Hepatocyte (in vitro differentiated cells): ENCODE data around the gene ARFGEF3. TPM values are rescaled to one million over a fixed set of nuclear protein-coding genes. Genes with fewer than 3 reads are reported as not detected.

Experiments
- DNase-seq: peaks from one replicate; pipeline ENCODE4 v3.0.0-alpha.2; 2016; ENCODE audit warnings: low spot score
- H2AFZ ChIP-seq: fragments of 200-600 bp; sonication (generic); 2 replicates; pipeline ENCODE4 v1.6.0; 2016; ENCODE audit warnings: antibody characterized with exemption, mild to moderate bottlenecking
- H3K27ac ChIP-seq: fragments of 200-600 bp; sonication (generic); 2 replicates; pipeline ENCODE4 v1.5.1; 2016; ENCODE audit warnings: mild to moderate bottlenecking
- H3K27me3 ChIP-seq: fragments of 200-600 bp; sonication (generic); 2 replicates; pipeline ENCODE4 v1.6.1; 2016
- H3K36me3 ChIP-seq: fragments of 200-600 bp; sonication (generic); replicated peaks from 2 replicates; pipeline ENCODE4 v1.5.1; 2016; ENCODE audit warnings: low read depth; ENCODE audit not compliant: insufficient read depth
- H3K4me1 ChIP-seq: fragments of 200-600 bp; sonication (generic); 2 replicates; pipeline ENCODE4 v1.5.1; 2016; ENCODE audit warnings: mild to moderate bottlenecking, moderate library complexity; ENCODE audit not compliant: insufficient read depth
- H3K4me2 ChIP-seq: fragments of 200-600 bp; sonication (generic); 2 replicates; pipeline ENCODE4 v1.6.0; 2016
- H3K4me3 ChIP-seq: fragments of 200-600 bp; sonication (generic); 2 replicates; pipeline ENCODE4 v1.5.1; 2016; ENCODE audit warnings: mild to moderate bottlenecking
- H3K79me2 ChIP-seq: fragments of 200-600 bp; sonication (generic); 2 replicates; pipeline ENCODE4 v1.6.0; 2017; ENCODE audit warnings: mild to moderate bottlenecking
- H3K9me2 ChIP-seq: fragments of 200-600 bp; sonication (generic); replicated peaks from 2 replicates; pipeline ENCODE4 v1.6.0; 2017; ENCODE audit warnings: mild to moderate bottlenecking; ENCODE audit not compliant: insufficient read depth
- H3K9me3 ChIP-seq: fragments of 200-600 bp; sonication (generic); 2 replicates; pipeline ENCODE4 v1.5.1; 2016; ENCODE audit warnings: low read depth, mild to moderate bottlenecking
- H4K20me1 ChIP-seq: fragments of 200-600 bp; sonication (generic); 2 replicates; pipeline ENCODE4 v1.6.0; 2016; ENCODE audit warnings: mild to moderate bottlenecking; ENCODE audit not compliant: insufficient read depth, poor library complexity, severe bottlenecking
- EZH2 ChIP-seq: fragments of 200-600 bp; sonication (generic); IDR thresholded peaks from 2 replicates; pipeline ENCODE4 v1.6.1; 2016; ENCODE audit warnings: antibody characterized with exemption, mild to moderate bottlenecking, borderline replicate concordance
- EZH2phosphoT487 ChIP-seq: fragments of 200-600 bp; sonication (generic); IDR thresholded peaks from one replicate; pipeline ENCODE4 v1.6.1; 2018; ENCODE audit warnings: antibody characterized with exemption, mild to moderate bottlenecking, low read depth, moderate library complexity; ENCODE audit not compliant: unreplicated experiment, severe bottlenecking
- WGBS: methylation state at CpG from one replicate; pipeline ENCODE4 v1.1.6; 2016; ENCODE audit warnings: low lambda C conversion rate; ENCODE audit errors: missing lambda C conversion rate; 5-methylcytosine and 5-hydroxymethylcytosine counted together
- polyA plus RNA-seq: library from polyadenylated mRNA; unstranded; fragments of >200 nt; fragmentation: Nextera tagmentation; extraction: Ambion mirVana; gene quantifications from 2 replicates; pipeline ENCODE4 v1.2.1, GENCODE V29; 2016
- total RNA-seq: library from RNA; depleted of rRNA; stranded (reverse); fragments of >200 nt; gene quantifications from 2 replicates; pipeline ENCODE4 v1.2.3, GENCODE V29; 2014
- TF ChIP-seq, protein P1 (sequence below): fragments of 200-600 bp; sonication (generic); IDR thresholded peaks from 2 replicates; pipeline ENCODE4 v1.5.1; 2016; ENCODE audit warnings: antibody characterized with exemption, mild to moderate bottlenecking; ENCODE audit not compliant: poor library complexity

ARFGEF3 gene
- total and polyA plus RNA-seq, 2 experiments from 2014 or later = 0.83 to 3.9 TPM

- TF ChIP-seq EZH2 (no peak), EZH2phosphoT487 (no peak)
- TF ChIP-seq, protein P1, sequence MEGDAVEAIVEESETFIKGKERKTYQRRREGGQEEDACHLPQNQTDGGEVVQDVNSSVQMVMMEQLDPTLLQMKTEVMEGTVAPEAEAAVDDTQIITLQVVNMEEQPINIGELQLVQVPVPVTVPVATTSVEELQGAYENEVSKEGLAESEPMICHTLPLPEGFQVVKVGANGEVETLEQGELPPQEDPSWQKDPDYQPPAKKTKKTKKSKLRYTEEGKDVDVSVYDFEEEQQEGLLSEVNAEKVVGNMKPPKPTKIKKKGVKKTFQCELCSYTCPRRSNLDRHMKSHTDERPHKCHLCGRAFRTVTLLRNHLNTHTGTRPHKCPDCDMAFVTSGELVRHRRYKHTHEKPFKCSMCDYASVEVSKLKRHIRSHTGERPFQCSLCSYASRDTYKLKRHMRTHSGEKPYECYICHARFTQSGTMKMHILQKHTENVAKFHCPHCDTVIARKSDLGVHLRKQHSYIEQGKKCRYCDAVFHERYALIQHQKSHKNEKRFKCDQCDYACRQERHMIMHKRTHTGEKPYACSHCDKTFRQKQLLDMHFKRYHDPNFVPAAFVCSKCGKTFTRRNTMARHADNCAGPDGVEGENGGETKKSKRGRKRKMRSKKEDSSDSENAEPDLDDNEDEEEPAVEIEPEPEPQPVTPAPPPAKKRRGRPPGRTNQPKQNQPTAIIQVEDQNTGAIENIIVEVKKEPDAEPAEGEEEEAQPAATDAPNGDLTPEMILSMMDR = no peak
- no peak for DNase-seq
- no peaks in the 10 kb centered on the region for H3K36me3 ChIP-seq
- H3K27me3 ChIP-seq = no peaks in the 10 kb centered on the region
- no peaks in the 10 kb centered on the region for H3K4me1 ChIP-seq
- no peak overlapping the region for H3K4me2 ChIP-seq
- no peaks in the 10 kb centered on the region for H4K20me1 ChIP-seq
- WGBS = 87% methylated on average over 7 of the region's 7 CpGs
- H3K79me2 ChIP-seq = no peaks in the 10 kb centered on the region
- no peak overlapping the region for H3K27ac ChIP-seq
- H3K4me3 ChIP-seq = no peak overlapping the region
- H2AFZ ChIP-seq = no peak overlapping the region
- H3K9me2 ChIP-seq = no peaks in the 10 kb centered on the region
- no peaks in the 10 kb centered on the region for H3K9me3 ChIP-seq
Observed at GRCh38 chr6:138318741-138319375, 157.1 kb downstream of the ARFGEF3 start.

GRCh38 chr6:138321934-138322333, 160.2 kb downstream of the ARFGEF3 start:
- Histone ChIP-seq H3K9me3 (no peaks in the 10 kb centered on the region), H4K20me1 (no peaks in the 10 kb centered on the region), H3K27ac (no peak overlapping the region), H3K4me3 (no peak overlapping the region), H3K36me3 (no peaks in the 10 kb centered on the region), H2AFZ (no peak overlapping the region), H3K79me2 (no peaks in the 10 kb centered on the region), H3K9me2 (no peaks in the 10 kb centered on the region), H3K4me2 (no peak overlapping the region), H3K27me3 (no peaks in the 10 kb centered on the region), H3K4me1 (no peaks in the 10 kb centered on the region)
- 97% methylated on average over 4 of the region's 4 CpGs for WGBS
- TF ChIP-seq EZH2 (no peak), EZH2phosphoT487 (no peak)
- TF ChIP-seq, protein P1 = no peak
- no peak for DNase-seq

- DNase-seq = no peak
- Histone ChIP-seq H3K9me2 (no peaks in the 10 kb centered on the region), H3K79me2 (no peaks in the 10 kb centered on the region), H3K27me3 (no peaks in the 10 kb centered on the region), H3K36me3 (no peaks in the 10 kb centered on the region), H3K4me3 (no peak overlapping the region), H3K4me2 (no peak overlapping the region), H3K9me3 (no peaks in the 10 kb centered on the region), H3K27ac (no peak overlapping the region), H2AFZ (no peak overlapping the region), H3K4me1 (no peaks in the 10 kb centered on the region), H4K20me1 (no peaks in the 10 kb centered on the region)
- 94% methylated on average over 13 of the region's 13 CpGs for WGBS
- TF ChIP-seq EZH2 = no peak
- no peak for TF ChIP-seq EZH2phosphoT487
- TF ChIP-seq, protein P1 = no peak
Observed at GRCh38 chr6:138323821-138324220, 162.1 kb downstream of the ARFGEF3 start.
